HepG2 (cell line): ENCODE data around the gene SQSTM1. TPM values are rescaled to one million over a fixed set of nuclear protein-coding genes. Genes with fewer than 3 reads are reported as not detected.

Source experiments
- CHD4 ChIP-seq: fragments of 200-600 bp; sonication (generic); IDR thresholded peaks from 2 replicates; pipeline ENCODE4 v1.7.0; 2017; ENCODE audit warnings: mild to moderate bottlenecking, low read length, borderline replicate concordance
- EZH2 ChIP-seq: conservative IDR thresholded peaks from 2 replicates; pipeline ENCODE4 v1.6.1; 2012; ENCODE audit warnings: mild to moderate bottlenecking, low read depth, low read length, moderate library complexity
- KAT7 ChIP-seq: IDR thresholded peaks from 2 replicates; pipeline ENCODE4 v1.6.1; 2018; ENCODE audit warnings: borderline replicate concordance, missing compliant biosample characterization
- KDM1A ChIP-seq: IDR thresholded peaks from 2 replicates; pipeline ENCODE4 v1.6.1; 2016; ENCODE audit warnings: missing compliant biosample characterization
- NR2F1 ChIP-seq, 2 experiments: fragments of 450-650 bp in 1 of 2; formaldehyde crosslinking in 1 of 2; IDR thresholded peaks; 2 replicates each; pipeline versions ENCODE4 v1.5.0 to v1.6.1; 2016 to 2020; ENCODE audit warnings: mild to moderate bottlenecking in 1 of 2, missing compliant biosample characterization in 1 of 2, missing genetic modification reagents in 1 of 2, moderate library complexity in 1 of 2
- RXRA ChIP-seq: sonication (generic); formaldehyde crosslinking; IDR thresholded peaks from 2 replicates; pipeline ENCODE4 v1.5.1; 2020; ENCODE audit warnings: missing genetic modification reagents
- SP4 ChIP-seq: sonication (generic); formaldehyde crosslinking; IDR thresholded peaks from 2 replicates; pipeline ENCODE4 v1.8.1; 2023; ENCODE audit warnings: mild to moderate bottlenecking, missing genetic modification reagents
- WIZ ChIP-seq: sonication (generic); formaldehyde crosslinking; IDR thresholded peaks from 2 replicates; pipeline ENCODE4 v1.5.1; 2020; ENCODE audit warnings: mild to moderate bottlenecking, missing genetic modification reagents
- ZNF12 ChIP-seq: sonication (generic); formaldehyde crosslinking; IDR thresholded peaks from 2 replicates; pipeline ENCODE4 v1.5.0; 2020; ENCODE audit warnings: missing genetic modification reagents
- ZNF296 ChIP-seq: sonication (generic); formaldehyde crosslinking; conservative IDR thresholded peaks from 2 replicates; pipeline ENCODE4 v1.5.0; 2020; ENCODE audit warnings: mild to moderate bottlenecking, missing genetic modification reagents
- ZNF468 ChIP-seq: sonication (generic); formaldehyde crosslinking; IDR thresholded peaks from 2 replicates; pipeline ENCODE4 v1.8.0; 2022; ENCODE audit warnings: mild to moderate bottlenecking, moderate library complexity, missing genetic modification reagents
- polyA plus RNA-seq, 8 experiments: library from polyadenylated mRNA; depleted of rRNA in 3 of 8; stranded (reverse) in 7 of 8; unstranded in 1 of 8; fragments of >200 nt; fragmentation: Illumina TruSeq in 4 of 8; extraction: Trizol in 4 of 8; gene quantifications; 2 replicates each; pipeline versions ENCODE4 v1.2.1 to v1.2.3, GENCODE V29; 2011 to 2016; ENCODE audit warnings: low read depth in 4 of 8, missing spikeins in 1 of 8, mixed read lengths in 1 of 8; ENCODE audit not compliant: insufficient read depth in 1 of 8
- total RNA-seq, 5 experiments: library from RNA; depleted of rRNA; stranded (reverse); fragments of >200 nt; fragmentation: Illumina TruSeq; extraction: Trizol; gene quantifications; 2 replicates each; pipeline ENCODE4 v1.2.3, GENCODE V29; 2016; ENCODE audit warnings: low read depth in 1 of 5
- TF ChIP-seq, protein P1 (sequence below): sonication (generic); formaldehyde crosslinking; IDR thresholded peaks from 2 replicates; pipeline ENCODE4 v1.4.0; 2020; ENCODE audit warnings: missing genetic modification reagents, mild to moderate bottlenecking, borderline replicate concordance
- TF ChIP-seq, protein P2 (sequence below): sonication (generic); formaldehyde crosslinking; IDR thresholded peaks from 2 replicates; pipeline ENCODE4 v1.4.0; 2020; ENCODE audit warnings: missing genetic modification reagents, borderline replicate concordance
- TF ChIP-seq, protein P3 (sequence below): sonication (generic); formaldehyde crosslinking; IDR thresholded peaks from 2 replicates; pipeline ENCODE4 v1.4.0; 2020; ENCODE audit warnings: missing genetic modification reagents
- TF ChIP-seq, protein P4 (sequence below): sonication (generic); formaldehyde crosslinking; IDR thresholded peaks from 2 replicates; pipeline ENCODE4 v1.8.1; 2022; ENCODE audit warnings: mild to moderate bottlenecking, missing genetic modification reagents
- TF ChIP-seq, protein P5 (sequence below): sonication (generic); formaldehyde crosslinking; IDR thresholded peaks from 2 replicates; pipeline ENCODE4 v1.4.0; 2020; ENCODE audit warnings: missing genetic modification reagents

Gene SQSTM1
- total and polyA plus RNA-seq, 2 of the 13 experiments (the other 11 are each of a cell fraction or from before 2014, with no cell fraction given): 90.9 to 160 TPM

DNA sequence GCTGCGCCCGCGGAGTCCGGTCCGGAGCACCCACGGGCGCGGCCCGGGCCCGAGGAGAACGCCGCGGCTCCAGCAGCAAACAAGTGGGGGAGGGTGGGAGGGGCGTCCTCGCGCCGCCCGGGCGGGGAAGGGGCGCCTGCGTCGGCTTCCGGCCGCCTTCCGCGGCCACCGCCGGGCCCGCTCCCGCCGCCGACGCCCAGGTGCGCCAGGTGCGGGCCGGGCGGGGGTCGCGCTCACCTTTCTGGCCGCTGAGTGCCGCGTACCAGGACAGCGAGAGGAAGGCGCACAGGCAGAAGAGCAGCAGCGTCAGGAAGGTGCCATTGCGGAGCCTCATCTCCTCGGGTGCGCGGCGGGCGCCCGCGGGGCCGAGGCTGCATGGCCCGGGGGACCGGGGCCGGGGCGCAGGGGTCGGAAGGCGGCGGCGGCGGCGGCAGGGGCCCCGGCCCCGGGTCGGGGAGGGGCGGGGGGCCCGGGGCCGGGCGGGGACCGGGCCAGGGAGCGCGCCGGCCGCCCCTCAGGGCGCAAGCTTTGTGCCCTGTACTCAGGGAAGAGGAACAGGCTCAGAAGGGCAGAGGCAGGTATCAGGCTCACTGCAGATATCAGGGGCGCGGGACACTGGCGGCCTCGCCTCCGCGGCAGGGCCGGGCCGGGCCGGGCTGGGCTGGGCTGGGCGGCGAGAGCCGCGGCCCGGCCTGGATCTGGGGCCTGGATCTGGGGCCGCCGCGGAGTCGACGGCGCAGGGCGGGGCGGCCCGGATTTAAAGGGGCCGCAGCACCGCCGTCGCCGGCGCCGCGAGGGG, 14.3 kb upstream of the SQSTM1 start, which contains the start of gene MGAT4B (continued):
- no peak for TF ChIP-seq ZNF296 (CRISPR knock-in tag)
- no peak for TF ChIP-seq CHD4
- TF ChIP-seq KDM1A (CRISPR knock-in tag): no peak
- TF ChIP-seq SP4 (CRISPR knock-in tag): peak; percentile 73
- no peak for TF ChIP-seq WIZ (CRISPR knock-in tag)
- TF ChIP-seq NR2F1 (CRISPR knock-in tag; IDR thresholded peaks at IDR 0.05): no peak
- TF ChIP-seq KAT7 (CRISPR knock-in tag): 0 out of 2 replicates have a peak, but pooled peaks have one; percentile 18
- TF ChIP-seq, protein P1, sequence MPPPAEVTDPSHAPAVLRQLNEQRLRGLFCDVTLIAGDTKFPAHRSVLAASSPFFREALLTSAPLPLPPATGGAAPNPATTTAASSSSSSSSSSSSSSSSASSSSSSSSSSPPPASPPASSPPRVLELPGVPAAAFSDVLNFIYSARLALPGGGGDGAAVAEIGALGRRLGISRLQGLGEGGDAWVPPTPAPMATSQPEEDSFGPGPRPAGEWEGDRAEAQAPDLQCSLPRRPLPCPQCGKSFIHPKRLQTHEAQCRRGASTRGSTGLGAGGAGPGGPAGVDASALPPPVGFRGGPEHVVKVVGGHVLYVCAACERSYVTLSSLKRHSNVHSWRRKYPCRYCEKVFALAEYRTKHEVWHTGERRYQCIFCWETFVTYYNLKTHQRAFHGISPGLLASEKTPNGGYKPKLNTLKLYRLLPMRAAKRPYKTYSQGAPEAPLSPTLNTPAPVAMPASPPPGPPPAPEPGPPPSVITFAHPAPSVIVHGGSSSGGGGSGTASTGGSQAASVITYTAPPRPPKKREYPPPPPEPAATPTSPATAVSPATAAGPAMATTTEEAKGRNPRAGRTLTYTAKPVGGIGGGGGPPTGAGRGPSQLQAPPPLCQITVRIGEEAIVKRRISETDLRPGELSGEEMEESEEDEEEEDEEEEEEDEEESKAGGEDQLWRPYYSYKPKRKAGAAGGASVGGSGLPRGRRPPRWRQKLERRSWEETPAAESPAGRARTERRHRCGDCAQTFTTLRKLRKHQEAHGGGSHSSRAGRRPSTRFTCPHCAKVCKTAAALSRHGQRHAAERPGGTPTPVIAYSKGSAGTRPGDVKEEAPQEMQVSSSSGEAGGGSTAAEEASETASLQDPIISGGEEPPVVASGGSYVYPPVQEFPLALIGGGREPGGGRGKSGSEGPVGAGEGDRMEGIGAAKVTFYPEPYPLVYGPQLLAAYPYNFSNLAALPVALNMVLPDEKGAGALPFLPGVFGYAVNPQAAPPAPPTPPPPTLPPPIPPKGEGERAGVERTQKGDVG (CRISPR knock-in tag): no peak
- TF ChIP-seq, protein P2, sequence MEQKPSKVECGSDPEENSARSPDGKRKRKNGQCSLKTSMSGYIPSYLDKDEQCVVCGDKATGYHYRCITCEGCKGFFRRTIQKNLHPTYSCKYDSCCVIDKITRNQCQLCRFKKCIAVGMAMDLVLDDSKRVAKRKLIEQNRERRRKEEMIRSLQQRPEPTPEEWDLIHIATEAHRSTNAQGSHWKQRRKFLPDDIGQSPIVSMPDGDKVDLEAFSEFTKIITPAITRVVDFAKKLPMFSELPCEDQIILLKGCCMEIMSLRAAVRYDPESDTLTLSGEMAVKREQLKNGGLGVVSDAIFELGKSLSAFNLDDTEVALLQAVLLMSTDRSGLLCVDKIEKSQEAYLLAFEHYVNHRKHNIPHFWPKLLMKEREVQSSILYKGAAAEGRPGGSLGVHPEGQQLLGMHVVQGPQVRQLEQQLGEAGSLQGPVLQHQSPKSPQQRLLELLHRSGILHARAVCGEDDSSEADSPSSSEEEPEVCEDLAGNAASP (CRISPR knock-in tag): no peak
- TF ChIP-seq, protein P3, sequence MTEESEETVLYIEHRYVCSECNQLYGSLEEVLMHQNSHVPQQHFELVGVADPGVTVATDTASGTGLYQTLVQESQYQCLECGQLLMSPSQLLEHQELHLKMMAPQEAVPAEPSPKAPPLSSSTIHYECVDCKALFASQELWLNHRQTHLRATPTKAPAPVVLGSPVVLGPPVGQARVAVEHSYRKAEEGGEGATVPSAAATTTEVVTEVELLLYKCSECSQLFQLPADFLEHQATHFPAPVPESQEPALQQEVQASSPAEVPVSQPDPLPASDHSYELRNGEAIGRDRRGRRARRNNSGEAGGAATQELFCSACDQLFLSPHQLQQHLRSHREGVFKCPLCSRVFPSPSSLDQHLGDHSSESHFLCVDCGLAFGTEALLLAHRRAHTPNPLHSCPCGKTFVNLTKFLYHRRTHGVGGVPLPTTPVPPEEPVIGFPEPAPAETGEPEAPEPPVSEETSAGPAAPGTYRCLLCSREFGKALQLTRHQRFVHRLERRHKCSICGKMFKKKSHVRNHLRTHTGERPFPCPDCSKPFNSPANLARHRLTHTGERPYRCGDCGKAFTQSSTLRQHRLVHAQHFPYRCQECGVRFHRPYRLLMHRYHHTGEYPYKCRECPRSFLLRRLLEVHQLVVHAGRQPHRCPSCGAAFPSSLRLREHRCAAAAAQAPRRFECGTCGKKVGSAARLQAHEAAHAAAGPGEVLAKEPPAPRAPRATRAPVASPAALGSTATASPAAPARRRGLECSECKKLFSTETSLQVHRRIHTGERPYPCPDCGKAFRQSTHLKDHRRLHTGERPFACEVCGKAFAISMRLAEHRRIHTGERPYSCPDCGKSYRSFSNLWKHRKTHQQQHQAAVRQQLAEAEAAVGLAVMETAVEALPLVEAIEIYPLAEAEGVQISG (CRISPR knock-in tag): peak; percentile 67
- TF ChIP-seq RXRA (CRISPR knock-in tag): 0 out of 2 replicates have a peak, but pooled peaks have one; percentile 17
- no peak for TF ChIP-seq EZH2
- TF ChIP-seq, protein P4, sequence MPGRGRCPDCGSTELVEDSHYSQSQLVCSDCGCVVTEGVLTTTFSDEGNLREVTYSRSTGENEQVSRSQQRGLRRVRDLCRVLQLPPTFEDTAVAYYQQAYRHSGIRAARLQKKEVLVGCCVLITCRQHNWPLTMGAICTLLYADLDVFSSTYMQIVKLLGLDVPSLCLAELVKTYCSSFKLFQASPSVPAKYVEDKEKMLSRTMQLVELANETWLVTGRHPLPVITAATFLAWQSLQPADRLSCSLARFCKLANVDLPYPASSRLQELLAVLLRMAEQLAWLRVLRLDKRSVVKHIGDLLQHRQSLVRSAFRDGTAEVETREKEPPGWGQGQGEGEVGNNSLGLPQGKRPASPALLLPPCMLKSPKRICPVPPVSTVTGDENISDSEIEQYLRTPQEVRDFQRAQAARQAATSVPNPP (CRISPR knock-in tag): no peak
- TF ChIP-seq ZNF468 (CRISPR knock-in tag): no peak
- peak; percentile 36; the same call in 1 of the 2 replicates for TF ChIP-seq ZNF12 (CRISPR knock-in tag)
- TF ChIP-seq, protein P5, sequence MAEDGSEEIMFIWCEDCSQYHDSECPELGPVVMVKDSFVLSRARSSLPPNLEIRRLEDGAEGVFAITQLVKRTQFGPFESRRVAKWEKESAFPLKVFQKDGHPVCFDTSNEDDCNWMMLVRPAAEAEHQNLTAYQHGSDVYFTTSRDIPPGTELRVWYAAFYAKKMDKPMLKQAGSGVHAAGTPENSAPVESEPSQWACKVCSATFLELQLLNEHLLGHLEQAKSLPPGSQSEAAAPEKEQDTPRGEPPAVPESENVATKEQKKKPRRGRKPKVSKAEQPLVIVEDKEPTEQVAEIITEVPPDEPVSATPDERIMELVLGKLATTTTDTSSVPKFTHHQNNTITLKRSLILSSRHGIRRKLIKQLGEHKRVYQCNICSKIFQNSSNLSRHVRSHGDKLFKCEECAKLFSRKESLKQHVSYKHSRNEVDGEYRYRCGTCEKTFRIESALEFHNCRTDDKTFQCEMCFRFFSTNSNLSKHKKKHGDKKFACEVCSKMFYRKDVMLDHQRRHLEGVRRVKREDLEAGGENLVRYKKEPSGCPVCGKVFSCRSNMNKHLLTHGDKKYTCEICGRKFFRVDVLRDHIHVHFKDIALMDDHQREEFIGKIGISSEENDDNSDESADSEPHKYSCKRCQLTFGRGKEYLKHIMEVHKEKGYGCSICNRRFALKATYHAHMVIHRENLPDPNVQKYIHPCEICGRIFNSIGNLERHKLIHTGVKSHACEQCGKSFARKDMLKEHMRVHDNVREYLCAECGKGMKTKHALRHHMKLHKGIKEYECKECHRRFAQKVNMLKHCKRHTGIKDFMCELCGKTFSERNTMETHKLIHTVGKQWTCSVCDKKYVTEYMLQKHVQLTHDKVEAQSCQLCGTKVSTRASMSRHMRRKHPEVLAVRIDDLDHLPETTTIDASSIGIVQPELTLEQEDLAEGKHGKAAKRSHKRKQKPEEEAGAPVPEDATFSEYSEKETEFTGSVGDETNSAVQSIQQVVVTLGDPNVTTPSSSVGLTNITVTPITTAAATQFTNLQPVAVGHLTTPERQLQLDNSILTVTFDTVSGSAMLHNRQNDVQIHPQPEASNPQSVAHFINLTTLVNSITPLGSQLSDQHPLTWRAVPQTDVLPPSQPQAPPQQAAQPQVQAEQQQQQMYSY: peak; percentile 97
